CD14-positive monocyte (primary cell): ENCODE results near the gene LINS1. TPM values are rescaled to one million over a fixed set of nuclear protein-coding genes. Genes with fewer than 3 reads are reported as not detected.

Source experiments
- DNase-seq, 3 donors: peaks; one replicate each; pipeline ENCODE4 v3.0.0-alpha.2; 2011 to 2022
- H2AFZ ChIP-seq: 2 replicates; pipeline ENCODE4 v1.6.0; 2012; ENCODE audit warnings: mild to moderate bottlenecking, low read depth, low read length, inconsistent platforms; ENCODE audit not compliant: insufficient read depth, poor library complexity, severe bottlenecking
- H3K27ac ChIP-seq, 2 donors: 1 replicate in 1 of 2; 2 replicates in 1 of 2; pipeline ENCODE4 v1.5.1; 2012 to 2013; ENCODE audit warnings: low read length in 2 of 2, control low read depth in 1 of 2, inconsistent platforms in 1 of 2, low read depth in 1 of 2, mild to moderate bottlenecking in 1 of 2
- H3K27me3 ChIP-seq, 2 donors: one replicate each; pipeline versions ENCODE4 v1.6.0 to v1.6.1; 2011 to 2013; ENCODE audit warnings: low read length in 2 of 2; ENCODE audit not compliant: control insufficient read depth in 2 of 2, insufficient read depth in 2 of 2
- H3K36me3 ChIP-seq, 2 donors: replicated peaks in 1 of 2; 1 replicate in 1 of 2; 2 replicates in 1 of 2; pipeline versions ENCODE4 v1.5.1 to v1.6.1; 2012 to 2013; ENCODE audit warnings: low read length in 2 of 2, control low read depth in 1 of 2, inconsistent platforms in 1 of 2, mild to moderate bottlenecking in 1 of 2; ENCODE audit not compliant: insufficient read depth in 2 of 2, control insufficient read depth in 1 of 2
- H3K4me1 ChIP-seq, 2 donors: 1 replicate in 1 of 2; 2 replicates in 1 of 2; pipeline versions ENCODE4 v1.5.1 to v1.6.1; 2012 to 2013; ENCODE audit warnings: low read length in 2 of 2, control low read depth in 1 of 2, inconsistent platforms in 1 of 2, mild to moderate bottlenecking in 1 of 2, moderate library complexity in 1 of 2; ENCODE audit not compliant: insufficient read depth in 2 of 2, control insufficient read depth in 1 of 2
- H3K4me2 ChIP-seq: replicated peaks from 2 replicates; pipeline ENCODE3; 2012; ENCODE audit warnings: low read length, moderate library complexity, mild to moderate bottlenecking; ENCODE audit not compliant: poor library complexity, severe bottlenecking; ENCODE audit errors: extremely low read depth
- H3K4me3 ChIP-seq, 3 experiments: fragments of 200-600 bp in 1 of 3; sonication (generic) in 1 of 3; replicated peaks in 1 of 3; 1 replicate in 2 of 3; 2 replicates in 1 of 3; pipeline ENCODE4 v1.5.1; 2011 to 2013; ENCODE audit warnings: low read length in 3 of 3, mild to moderate bottlenecking in 3 of 3, control low read depth in 2 of 3, low read depth in 2 of 3, inconsistent platforms in 1 of 3, moderate library complexity in 1 of 3
- H3K79me2 ChIP-seq: 2 replicates; pipeline ENCODE4 v1.6.0; 2012; ENCODE audit warnings: mild to moderate bottlenecking, control low read depth, inconsistent platforms, low read length, moderate library complexity; ENCODE audit not compliant: insufficient read depth
- H3K9ac ChIP-seq: 2 replicates; pipeline ENCODE4 v1.6.0; 2017; ENCODE audit warnings: low read length, mild to moderate bottlenecking; ENCODE audit not compliant: insufficient read depth, poor library complexity, severe bottlenecking
- H3K9me3 ChIP-seq, 2 donors: replicated peaks in 1 of 2; 1 replicate in 1 of 2; 2 replicates in 1 of 2; pipeline versions ENCODE4 v1.5.1 to v1.6.1; 2012 to 2013; ENCODE audit warnings: low read length in 2 of 2, control low read depth in 1 of 2; ENCODE audit not compliant: control insufficient read depth in 1 of 2, insufficient read depth in 1 of 2
- H4K20me1 ChIP-seq: 2 replicates; pipeline ENCODE4 v1.6.0; 2012; ENCODE audit warnings: mild to moderate bottlenecking, low read length, control low read depth, moderate library complexity; ENCODE audit not compliant: insufficient read depth
- H3K27ac Mint-ChIP-seq, 7 donors: one replicate each; pipeline ENCODE4 v1.8.0; 2020; ENCODE audit warnings: mild to moderate bottlenecking in 7 of 7, mixed read lengths in 7 of 7, moderate library complexity in 6 of 7, inconsistent platforms in 2 of 7
- H3K27me3 Mint-ChIP-seq, 3 donors: one replicate each; pipeline ENCODE4 v1.8.0; 2021 to 2022; ENCODE audit warnings: low read depth in 3 of 3, mild to moderate bottlenecking in 3 of 3, mixed read lengths in 3 of 3, moderate library complexity in 3 of 3, inconsistent platforms in 1 of 3
- H3K36me3 Mint-ChIP-seq, 2 donors: one replicate each; pipeline ENCODE4 v1.8.0; 2020; ENCODE audit warnings: mixed read lengths in 2 of 2, inconsistent platforms in 1 of 2, mild to moderate bottlenecking in 1 of 2
- H3K4me1 Mint-ChIP-seq: one replicate; pipeline ENCODE4 v1.8.0; 2020; ENCODE audit warnings: mild to moderate bottlenecking, mixed read lengths
- H3K4me3 Mint-ChIP-seq, 2 donors: one replicate each; pipeline ENCODE4 v1.8.0; 2020; ENCODE audit warnings: mild to moderate bottlenecking in 2 of 2, mixed read lengths in 2 of 2, moderate library complexity in 1 of 2
- H3K9me3 Mint-ChIP-seq, 7 donors: one replicate each; pipeline ENCODE4 v1.8.0; 2020 to 2022; ENCODE audit warnings: mixed read lengths in 7 of 7, mild to moderate bottlenecking in 6 of 7, moderate library complexity in 6 of 7, inconsistent platforms in 2 of 7
- WGBS: methylation state at CpG from one replicate; pipeline ENCODE4 v1.1.5; 2013; ENCODE audit warnings: missing lambda C conversion rate; ENCODE audit not compliant: insufficient coverage; 5-methylcytosine and 5-hydroxymethylcytosine counted together
- intact Hi-C, 2 donors: fragments of 100-400 bp; cut with micrococcal nuclease; formaldehyde crosslinking; loops; one replicate each; pipeline versions ENCODE4 v1.15.0 to v1.15.1; 2023
- polyA plus RNA-seq, 3 donors: library from polyadenylated mRNA; depleted of rRNA in 1 of 3; unstranded in 2 of 3; stranded (reverse) in 1 of 3; fragments of 300-500 nt in 2 of 3; fragments of >200 nt in 1 of 3; fragmentation: Illumina TruSeq in 2 of 3; gene quantifications; 1 replicate in 2 of 3; 2 replicates in 1 of 3; pipeline ENCODE4 v1.2.3, GENCODE V29; 2012 to 2021
- TF ChIP-seq, protein P1 (sequence below): fragments of 200-600 bp; IDR thresholded peaks from one replicate; pipeline ENCODE4 v1.8.0; 2022; ENCODE audit warnings: antibody characterized with exemption, mild to moderate bottlenecking

Gene LINS1
- polyA plus RNA-seq, 3 donors: 4.2 to 8.8 (median 7.6) TPM

DNA sequence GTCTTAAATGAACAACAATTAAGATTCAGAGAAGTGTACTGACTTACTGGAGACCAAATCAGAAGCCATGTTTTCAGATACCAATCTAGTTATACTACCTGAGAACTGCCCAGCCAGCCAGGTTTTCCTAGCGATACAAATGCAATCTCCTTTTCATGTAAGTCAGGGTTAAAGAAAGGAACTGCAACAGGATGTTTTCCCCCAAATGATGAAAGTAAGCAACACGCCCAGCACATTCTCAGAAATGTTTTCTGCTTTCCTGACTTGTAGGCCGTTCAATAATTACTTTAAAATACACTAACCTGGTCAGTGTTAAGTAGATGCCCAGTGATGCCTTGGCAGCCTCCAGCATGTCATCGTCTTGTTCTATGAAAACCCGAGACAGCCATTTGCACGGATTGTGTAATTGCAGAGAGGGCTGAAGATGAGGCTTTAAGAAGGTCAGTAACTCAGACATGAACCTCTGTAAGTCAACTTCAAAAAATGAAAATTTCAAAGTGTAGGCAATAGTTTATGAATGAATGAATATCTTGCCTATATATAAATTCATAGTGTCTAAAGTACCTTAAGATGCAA lies 30.3 kb downstream of the LINS1 start:
- no peak overlapping the region for H3K4me2 ChIP-seq
- DNase-seq: no peak
- 78% methylated on average over 3 of the region's 6 CpGs for WGBS
- H3K36me3 ChIP-seq: peaks cover 23 to 62% of the 10 kb centered on the region in 2 donors
- no peak overlapping the region for H3K9ac ChIP-seq
- no peak overlapping the region for H3K27ac Mint-ChIP-seq
- peaks cover 56 to 64% of the 10 kb centered on the region in 2 donors for H3K36me3 Mint-ChIP-seq
- no peaks in the 10 kb centered on the region for H3K4me1 Mint-ChIP-seq
- H3K27ac ChIP-seq: no peak overlapping the region
- TF ChIP-seq, protein P1, sequence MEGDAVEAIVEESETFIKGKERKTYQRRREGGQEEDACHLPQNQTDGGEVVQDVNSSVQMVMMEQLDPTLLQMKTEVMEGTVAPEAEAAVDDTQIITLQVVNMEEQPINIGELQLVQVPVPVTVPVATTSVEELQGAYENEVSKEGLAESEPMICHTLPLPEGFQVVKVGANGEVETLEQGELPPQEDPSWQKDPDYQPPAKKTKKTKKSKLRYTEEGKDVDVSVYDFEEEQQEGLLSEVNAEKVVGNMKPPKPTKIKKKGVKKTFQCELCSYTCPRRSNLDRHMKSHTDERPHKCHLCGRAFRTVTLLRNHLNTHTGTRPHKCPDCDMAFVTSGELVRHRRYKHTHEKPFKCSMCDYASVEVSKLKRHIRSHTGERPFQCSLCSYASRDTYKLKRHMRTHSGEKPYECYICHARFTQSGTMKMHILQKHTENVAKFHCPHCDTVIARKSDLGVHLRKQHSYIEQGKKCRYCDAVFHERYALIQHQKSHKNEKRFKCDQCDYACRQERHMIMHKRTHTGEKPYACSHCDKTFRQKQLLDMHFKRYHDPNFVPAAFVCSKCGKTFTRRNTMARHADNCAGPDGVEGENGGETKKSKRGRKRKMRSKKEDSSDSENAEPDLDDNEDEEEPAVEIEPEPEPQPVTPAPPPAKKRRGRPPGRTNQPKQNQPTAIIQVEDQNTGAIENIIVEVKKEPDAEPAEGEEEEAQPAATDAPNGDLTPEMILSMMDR: no peak
- no peaks in the 10 kb centered on the region for H3K27me3 ChIP-seq
- intact Hi-C loops: loop anchor here (5.0 kb wide), 2 partner anchors 224 to 229 kb away; partner anchors contain the start of gene ADAMTS17 (in 1 of the 2)
- H3K27me3 Mint-ChIP-seq: no peaks in the 10 kb centered on the region
- no peak overlapping the region for H2AFZ ChIP-seq
- H3K4me1 ChIP-seq: no peaks in the 10 kb centered on the region
- H3K4me3 Mint-ChIP-seq: no peak overlapping the region
- no peaks in the 10 kb centered on the region for H3K79me2 ChIP-seq
- no peaks in the 10 kb centered on the region for H3K9me3 ChIP-seq
- no peak overlapping the region for H3K4me3 ChIP-seq
- no peaks in the 10 kb centered on the region for H4K20me1 ChIP-seq
- H3K9me3 Mint-ChIP-seq: no peaks in the 10 kb centered on the region

DNA sequence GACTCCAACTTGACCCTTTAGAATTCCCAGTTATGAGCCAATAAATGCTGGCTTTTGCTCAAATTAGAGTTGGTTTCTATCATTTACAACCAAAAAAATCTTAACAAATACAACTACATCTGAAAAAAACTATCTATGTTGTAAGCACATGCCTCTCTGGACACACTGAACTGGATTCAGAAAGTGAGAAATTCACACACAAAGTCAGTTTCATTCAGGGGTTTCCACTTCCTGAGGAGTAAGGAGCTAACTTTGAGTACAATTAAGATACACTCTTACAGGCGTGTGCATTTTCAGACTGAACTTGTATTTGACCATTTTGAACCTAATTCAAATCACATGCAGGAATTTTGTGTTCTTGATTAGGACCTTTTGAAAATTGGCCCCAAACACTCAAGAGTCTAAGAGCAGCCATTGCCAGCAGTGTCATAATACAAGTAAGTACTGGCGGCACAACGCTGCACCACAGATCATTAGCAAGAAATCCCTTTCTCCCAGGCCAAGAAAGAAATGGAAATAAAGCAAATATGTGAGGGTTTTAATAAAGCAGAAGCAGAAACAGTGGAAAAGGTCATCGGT lies 31.2 kb downstream of the LINS1 start:
- H3K27me3 ChIP-seq: no peaks in the 10 kb centered on the region
- H3K4me1 Mint-ChIP-seq: peaks cover 1% of the 10 kb centered on the region
- H3K4me3 Mint-ChIP-seq: no peak overlapping the region
- H3K4me3 ChIP-seq: no peak overlapping the region
- H3K79me2 ChIP-seq: no peaks in the 10 kb centered on the region
- no peak for DNase-seq
- intact Hi-C loops: loop anchor here (5.0 kb wide), 2 partner anchors 224 to 229 kb away; partner anchors contain the start of gene ADAMTS17 (in 1 of the 2)
- no peak overlapping the region for H3K27ac ChIP-seq
- H3K4me1 ChIP-seq: peaks cover 2 to 4% of the 10 kb centered on the region in 2 donors
- H4K20me1 ChIP-seq: no peaks in the 10 kb centered on the region
- H3K9me3 ChIP-seq: no peaks in the 10 kb centered on the region
- H3K36me3 ChIP-seq: peaks cover 23 to 62% of the 10 kb centered on the region in 2 donors
- H3K27me3 Mint-ChIP-seq: no peaks in the 10 kb centered on the region
- no peak overlapping the region for H3K9ac ChIP-seq
- H3K9me3 Mint-ChIP-seq: no peaks in the 10 kb centered on the region
- H3K27ac Mint-ChIP-seq: peak overlapping the region in 1 of 7 donors; percentile 54
- H3K4me2 ChIP-seq: no peak overlapping the region
- TF ChIP-seq, protein P1: no peak
- no peak overlapping the region for H2AFZ ChIP-seq
- no CpG with 5 or more reads among the region's 4 CpGs for WGBS
- H3K36me3 Mint-ChIP-seq: peaks cover 50 to 61% of the 10 kb centered on the region in 2 donors
